Activated T-cell treated with anti-CD3 and anti-CD28 coated beads, Interleukin-2, amount 50 U/mL, for 4 hours (primary cell): ENCODE data around the gene LGALS7. TPM values are rescaled to one million over a fixed set of nuclear protein-coding genes. Genes with fewer than 3 reads are reported as not detected.

Experiments used
- ATAC-seq, 2 donors: fragments of 200-7000 bp; cut with Tn5 transposase; one replicate each; pipeline ENCODE4 v1.10.0; 2021
- DNase-seq: peaks from one replicate; pipeline ENCODE4 v3.0.0-alpha.2; 2020
- H3K27me3 Mint-ChIP-seq: one replicate; pipeline ENCODE4 v1.8.0; 2021; ENCODE audit warnings: low read depth, mixed read lengths
- H3K36me3 Mint-ChIP-seq: one replicate; pipeline ENCODE4 v1.8.0; 2022; ENCODE audit warnings: mixed read lengths; ENCODE audit not compliant: insufficient read depth
- H3K4me1 Mint-ChIP-seq: one replicate; pipeline ENCODE4 v1.8.0; 2021; ENCODE audit warnings: low read depth, mixed read lengths
- H3K4me3 Mint-ChIP-seq: one replicate; pipeline ENCODE4 v1.8.0; 2021; ENCODE audit warnings: mild to moderate bottlenecking, moderate library complexity, mixed read lengths
- H3K9me3 Mint-ChIP-seq: one replicate; pipeline ENCODE4 v1.8.0; 2021; ENCODE audit warnings: mixed read lengths
- total RNA-seq, 3 donors: library from RNA; stranded (reverse); gene quantifications; one replicate each; pipeline ENCODE4 v1.2.1, GENCODE V29; 2021

Gene LGALS7
- total RNA-seq, 3 donors from 2014 or later, result not detected

DNA sequence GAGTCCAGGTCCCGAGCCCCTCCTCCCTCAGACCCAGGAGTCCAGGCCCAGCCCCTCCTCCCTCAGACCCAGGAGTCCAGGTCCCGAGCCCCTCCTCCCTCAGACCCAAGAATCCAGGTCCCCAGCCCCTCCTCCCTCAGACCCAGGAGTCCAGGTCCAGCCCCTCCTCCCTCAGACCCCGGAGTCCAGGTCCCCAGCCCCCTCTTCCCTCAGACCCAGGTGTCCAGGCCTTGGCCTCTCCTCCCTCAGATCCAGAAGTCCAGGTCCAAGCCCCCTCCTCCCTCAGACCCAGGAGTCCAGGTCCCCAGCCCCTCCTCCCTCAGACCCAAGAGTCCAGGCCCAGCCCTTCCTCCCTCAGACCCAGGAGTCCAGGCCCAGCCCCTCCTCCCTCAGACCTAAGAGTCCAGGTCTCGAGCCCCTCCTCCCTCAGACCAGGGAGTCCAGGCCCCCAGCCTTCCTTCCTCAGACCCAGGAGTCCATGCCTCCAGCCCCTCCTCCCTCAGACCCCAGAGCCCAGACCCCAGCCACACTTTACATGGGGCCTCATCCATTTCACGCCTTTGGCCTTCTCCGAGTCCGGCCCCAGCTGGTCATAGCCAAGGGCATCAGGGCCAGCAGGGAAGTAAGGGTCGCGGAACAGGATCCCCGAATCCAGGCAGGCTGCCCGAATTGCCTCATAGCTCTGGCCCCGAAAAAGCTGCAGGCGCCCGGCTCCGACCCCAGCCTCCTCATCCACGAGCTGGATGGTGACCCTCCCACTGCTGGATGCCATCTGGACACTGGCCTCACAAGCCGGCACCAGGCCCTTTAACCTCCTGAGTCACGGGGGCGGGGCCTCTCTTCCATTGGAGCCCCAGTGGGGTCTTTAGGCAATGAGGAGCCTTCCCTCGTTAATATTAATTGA is 29.7 kb downstream of the LGALS7 start:
- H3K36me3 Mint-ChIP-seq, result peaks cover under 1% of the 10 kb centered on the region
- no peak for ATAC-seq
- DNase-seq, result no peak

GRCh38 chr19:38742906-38743305 is 30.4 kb downstream of the LGALS7 start:
- no peaks in the 10 kb centered on the region for H3K9me3 Mint-ChIP-seq
- H3K4me1 Mint-ChIP-seq, result peaks cover 13% of the 10 kb centered on the region
- DNase-seq (no peak), ATAC-seq (no peak)
- H3K36me3 Mint-ChIP-seq, result peaks cover 2% of the 10 kb centered on the region
- H3K27me3 Mint-ChIP-seq, result no peaks in the 10 kb centered on the region
- H3K4me3 Mint-ChIP-seq, result no peak overlapping the region

More for the DNA sequence above, 29.7 kb downstream of the LGALS7 start:
- H3K4me1 Mint-ChIP-seq, result peaks cover 9% of the 10 kb centered on the region
- H3K9me3 Mint-ChIP-seq, result no peaks in the 10 kb centered on the region
- H3K4me3 Mint-ChIP-seq, result no peak overlapping the region
- H3K27me3 Mint-ChIP-seq, result no peaks in the 10 kb centered on the region

DNA sequence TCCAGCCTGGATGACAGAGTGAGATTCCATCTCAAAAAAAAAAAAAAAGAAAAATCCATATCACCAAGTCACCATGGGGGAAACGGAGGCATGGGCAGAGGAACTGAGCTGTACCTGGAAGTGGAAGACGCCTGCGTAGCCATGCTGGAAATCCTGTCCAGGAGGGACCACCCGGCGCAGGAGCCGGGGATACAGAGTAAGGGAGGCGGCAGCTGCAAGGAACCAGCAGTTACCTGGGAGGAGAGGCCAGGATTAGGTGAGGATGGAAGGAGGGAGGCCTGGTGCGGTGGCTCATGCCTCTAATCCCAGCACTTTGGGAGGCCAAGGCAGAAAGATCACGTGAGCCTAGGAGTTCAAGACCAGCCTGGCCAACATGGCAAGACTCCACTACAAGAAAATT is 31.0 kb downstream of the LGALS7 start:
- Mint-ChIP-seq H3K4me1 (peaks cover 18% of the 10 kb centered on the region), H3K9me3 (no peaks in the 10 kb centered on the region), H3K4me3 (no peak overlapping the region), H3K36me3 (peaks cover 2% of the 10 kb centered on the region), H3K27me3 (peaks cover 2% of the 10 kb centered on the region)
- ATAC-seq, result no peak
- DNase-seq, result no peak

DNA sequence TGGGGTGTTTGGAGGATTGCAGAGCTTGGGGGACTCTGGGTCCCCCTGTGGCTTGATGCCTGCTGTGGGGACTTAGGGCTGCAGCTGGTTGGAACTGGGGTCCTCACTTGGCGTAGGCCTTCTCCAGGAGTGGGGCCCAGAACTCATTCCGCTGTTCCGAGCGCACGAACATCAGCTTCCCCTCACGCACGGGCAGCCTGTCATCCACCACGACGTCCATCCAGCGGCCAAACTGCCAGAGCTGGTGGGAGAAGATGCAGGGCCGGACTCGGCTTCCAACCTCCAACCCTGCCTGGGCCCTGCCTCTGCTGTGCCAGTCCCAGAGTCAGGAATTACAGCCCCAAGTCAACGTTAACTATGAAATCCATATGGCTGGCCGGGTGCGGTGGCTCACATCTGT is 31.6 kb downstream of the LGALS7 start:
- H3K4me1 Mint-ChIP-seq, result peaks cover 18% of the 10 kb centered on the region
- ATAC-seq (no peak), DNase-seq (no peak)
- H3K27me3 Mint-ChIP-seq, result peaks cover 2% of the 10 kb centered on the region
- H3K4me3 Mint-ChIP-seq, result no peak overlapping the region
- no peaks in the 10 kb centered on the region for H3K9me3 Mint-ChIP-seq
- H3K36me3 Mint-ChIP-seq, result peaks cover 2% of the 10 kb centered on the region

- H3K27me3 Mint-ChIP-seq, result peaks cover 2% of the 10 kb centered on the region
- no peak for ATAC-seq
Observed at GRCh38 chr19:38740932-38741331, 32.4 kb downstream of the LGALS7 start.

DNA sequence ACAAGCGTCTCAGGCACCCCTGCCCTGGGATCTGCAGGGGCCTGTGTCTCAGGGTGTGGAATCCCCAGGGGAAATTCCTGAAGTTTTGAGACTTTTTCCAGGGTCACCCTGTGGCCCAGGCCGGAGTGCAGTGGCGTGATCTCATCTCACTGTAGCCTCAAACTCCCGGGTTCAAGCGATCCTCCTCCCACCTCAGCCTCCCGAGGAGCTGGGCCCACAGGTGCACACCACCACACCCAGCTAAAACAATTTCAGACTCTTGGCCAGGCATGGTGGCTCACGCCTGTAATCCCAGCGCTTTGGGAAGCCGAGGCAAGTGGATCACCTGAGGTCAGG is 33.1 kb downstream of the LGALS7 start:
- Mint-ChIP-seq H3K4me1 (peaks cover 23% of the 10 kb centered on the region), H3K9me3 (no peaks in the 10 kb centered on the region), H3K36me3 (peaks cover 2% of the 10 kb centered on the region), H3K4me3 (no peak overlapping the region), H3K27me3 (peaks cover 2% of the 10 kb centered on the region)
- ATAC-seq (peak in 1 of 2 donors; percentile 4), DNase-seq (no peak)

More at GRCh38 chr19:38740932-38741331, 32.4 kb downstream of the LGALS7 start:
- Mint-ChIP-seq H3K9me3 (no peaks in the 10 kb centered on the region), H3K4me3 (no peak overlapping the region), H3K36me3 (peaks cover 2% of the 10 kb centered on the region), H3K4me1 (peaks cover 21% of the 10 kb centered on the region)
- no peak for DNase-seq

GRCh38 chr19:38739440-38740256 is 33.7 kb downstream of the LGALS7 start:
- H3K36me3 Mint-ChIP-seq, result peaks cover 2% of the 10 kb centered on the region
- peak in 1 of 2 donors; percentile 10 for ATAC-seq
- H3K4me3 Mint-ChIP-seq, result no peak overlapping the region
- no peaks in the 10 kb centered on the region for H3K9me3 Mint-ChIP-seq
- H3K27me3 Mint-ChIP-seq, result peaks cover 2% of the 10 kb centered on the region
- DNase-seq, result no peak
- peaks cover 29% of the 10 kb centered on the region for H3K4me1 Mint-ChIP-seq

- ATAC-seq (no peak), DNase-seq (no peak)
- H3K9me3 Mint-ChIP-seq, result no peaks in the 10 kb centered on the region
- H3K36me3 Mint-ChIP-seq, result peaks cover 2% of the 10 kb centered on the region
- H3K4me3 Mint-ChIP-seq, result peak overlapping the region; percentile 65
- H3K27me3 Mint-ChIP-seq, result peaks cover 2% of the 10 kb centered on the region
- H3K4me1 Mint-ChIP-seq, result peaks cover 39% of the 10 kb centered on the region
Observed at GRCh38 chr19:38737921-38738737, 35.2 kb downstream of the LGALS7 start.

DNA sequence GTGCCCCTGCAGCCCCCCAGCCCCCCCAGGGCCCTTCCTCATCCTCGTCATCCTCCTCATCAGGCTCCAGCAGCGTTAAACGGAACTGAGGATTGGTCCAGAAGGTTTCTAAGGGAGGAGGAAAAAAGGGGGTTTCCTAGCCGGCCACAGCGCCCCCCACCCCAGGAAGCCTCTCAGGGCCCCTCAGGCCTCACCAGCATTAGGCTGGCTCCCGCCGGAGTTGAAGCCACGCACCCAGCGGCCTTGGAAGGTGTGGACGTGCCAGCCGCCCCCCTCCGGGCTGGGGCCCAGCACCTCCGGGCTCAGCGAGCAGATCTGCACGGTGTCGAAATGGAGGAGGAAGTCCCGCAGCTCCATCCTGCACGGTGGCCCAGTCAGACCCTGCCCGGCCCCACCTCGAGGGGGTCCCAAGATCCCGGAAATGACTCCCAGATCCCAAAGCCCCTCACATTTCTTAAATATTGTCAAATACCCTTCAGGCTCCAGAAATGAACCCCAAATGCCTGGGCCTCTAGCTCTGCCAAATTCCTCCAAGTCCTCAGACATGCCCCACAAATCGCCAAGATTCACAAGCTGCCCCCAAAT is 35.9 kb downstream of the LGALS7 start:
- peak overlapping the region; percentile 65 for H3K4me3 Mint-ChIP-seq
- peaks cover 2% of the 10 kb centered on the region for H3K36me3 Mint-ChIP-seq
- no peaks in the 10 kb centered on the region for H3K9me3 Mint-ChIP-seq
- no peak for ATAC-seq
- DNase-seq, result no peak
- peaks cover 2% of the 10 kb centered on the region for H3K27me3 Mint-ChIP-seq
- peaks cover 39% of the 10 kb centered on the region for H3K4me1 Mint-ChIP-seq

DNA sequence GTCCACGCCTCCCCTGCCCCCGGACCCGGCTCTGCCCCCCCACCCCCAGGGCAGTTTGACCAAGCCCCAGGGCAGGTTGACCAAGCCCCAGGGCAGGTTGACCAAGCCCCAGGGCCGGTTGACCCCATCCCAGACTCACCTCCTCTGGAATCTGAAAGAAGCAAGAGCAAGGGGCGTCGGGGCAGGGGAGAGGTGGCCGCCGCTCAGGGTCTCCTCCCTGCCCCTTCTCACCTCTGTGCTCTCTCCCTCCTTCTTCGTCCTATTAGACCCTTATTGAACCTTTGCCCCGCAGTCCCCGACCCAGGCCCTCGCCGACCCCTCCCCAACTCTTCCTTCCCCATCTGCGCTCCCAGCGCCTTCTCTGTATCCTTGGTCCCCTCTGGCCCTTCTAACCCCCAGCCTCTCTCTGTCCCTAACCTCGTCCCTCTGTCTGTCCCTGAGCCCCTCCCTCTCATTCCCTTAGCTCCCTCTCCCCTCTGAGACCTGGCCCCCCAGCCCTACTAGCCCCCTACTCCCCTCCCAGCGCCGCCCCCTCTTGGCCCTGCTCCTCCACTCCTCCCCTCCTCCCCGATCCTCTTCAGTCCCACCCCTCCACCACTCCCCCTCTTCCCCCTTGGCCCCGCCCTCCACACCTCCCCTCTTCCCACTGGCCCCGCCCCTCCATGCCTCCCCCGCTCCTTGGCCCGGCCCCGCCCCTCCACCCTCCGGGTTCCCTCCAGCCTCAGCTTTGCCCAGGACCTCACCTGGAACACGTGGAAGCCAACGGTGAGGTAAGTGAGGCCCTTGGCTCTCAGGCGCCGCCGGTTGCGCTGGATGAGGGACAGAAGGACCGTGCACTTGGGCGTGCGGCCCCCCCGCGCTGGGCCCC is 36.7 kb downstream of the LGALS7 start:
- DNase-seq (peak; percentile 68), ATAC-seq (peak; percentile 26 to 34)
- Mint-ChIP-seq H3K27me3 (peaks cover 2% of the 10 kb centered on the region), H3K36me3 (peaks cover 2% of the 10 kb centered on the region), H3K4me1 (peaks cover 39% of the 10 kb centered on the region), H3K9me3 (no peaks in the 10 kb centered on the region), H3K4me3 (peak overlapping the region; percentile 38)

- peak; percentile 64 for DNase-seq
- peaks cover 39% of the 10 kb centered on the region for H3K4me1 Mint-ChIP-seq
- H3K36me3 Mint-ChIP-seq, result peaks cover 2% of the 10 kb centered on the region
- ATAC-seq, result peak; percentile 20 to 27
- no peaks in the 10 kb centered on the region for H3K9me3 Mint-ChIP-seq
- peaks cover 2% of the 10 kb centered on the region for H3K27me3 Mint-ChIP-seq
- peak overlapping the region; percentile 24 for H3K4me3 Mint-ChIP-seq
Observed at GRCh38 chr19:38736036-38736412, 37.3 kb downstream of the LGALS7 start.

GRCh38 chr19:38735257-38735686 is 38.0 kb downstream of the LGALS7 start:
- DNase-seq, result no peak
- Mint-ChIP-seq H3K4me1 (peaks cover 39% of the 10 kb centered on the region), H3K36me3 (peaks cover 6% of the 10 kb centered on the region), H3K4me3 (peak overlapping the region; percentile 57), H3K27me3 (peaks cover 2% of the 10 kb centered on the region), H3K9me3 (no peaks in the 10 kb centered on the region)
- peak in 1 of 2 donors; percentile 24 for ATAC-seq
